Activated CD4-positive, alpha-beta T cell treated with anti-CD3 and anti-CD28 coated beads, Interleukin-2, amount 10 ng/mL, durations not matched to agents 24 days and 14 days (primary cell): ENCODE measurements around the gene FCER2. TPM values are rescaled to one million over a fixed set of nuclear protein-coding genes. Genes with fewer than 3 reads are reported as not detected.
"Not testable (repeated sequence)": the region's sequence is repeated elsewhere in the genome, so short reads cannot be mapped to it uniquely, and the experiment has no call there.

Experiments
- DNase-seq: peaks from one replicate; pipeline ENCODE4 v3.0.0; 2022
- H3K27ac Mint-ChIP-seq: one replicate; pipeline ENCODE4 v1.8.0; 2022; ENCODE audit warnings: mild to moderate bottlenecking, mixed read lengths
- H3K27me3 Mint-ChIP-seq: one replicate; pipeline ENCODE4 v1.8.0; 2022; ENCODE audit warnings: mixed read lengths
- H3K36me3 Mint-ChIP-seq: one replicate; pipeline ENCODE4 v1.8.0; 2022; ENCODE audit warnings: low read depth, mild to moderate bottlenecking, mixed read lengths
- H3K4me1 Mint-ChIP-seq: one replicate; pipeline ENCODE4 v1.8.0; 2021; ENCODE audit warnings: mixed read lengths
- H3K4me3 Mint-ChIP-seq: one replicate; pipeline ENCODE4 v1.8.0; 2022; ENCODE audit warnings: mild to moderate bottlenecking, moderate library complexity, mixed read lengths
- H3K9me3 Mint-ChIP-seq: one replicate; pipeline ENCODE4 v1.8.0; 2021; ENCODE audit warnings: mixed read lengths
- intact Hi-C: fragments of 100-400 bp; cut with micrococcal nuclease; formaldehyde crosslinking; loops from one replicate; pipeline ENCODE4 v1.15.1; 2023
- total RNA-seq: library from RNA; stranded (reverse); gene quantifications from 2 replicates; pipeline ENCODE4 v1.2.3, GENCODE V29; 2022

FCER2 gene
- total RNA-seq, 1 donor from 2014 or later: not detected

- Mint-ChIP-seq H3K9me3 (no peaks in the 10 kb centered on the region), H3K4me3 (no peak overlapping the region), H3K36me3 (peaks cover 18% of the 10 kb centered on the region), H3K27ac (no peak overlapping the region), H3K27me3 (peaks cover 2% of the 10 kb centered on the region), H3K4me1 (peaks cover 10% of the 10 kb centered on the region)
- no peak for DNase-seq
- intact Hi-C loops: no loop called here
Observed at GRCh38 chr19:7648265-7649014, 53.5 kb downstream of the FCER2 start.

- no peak overlapping the region for H3K27ac Mint-ChIP-seq
- intact Hi-C loops: no loop called here
- peaks cover 2% of the 10 kb centered on the region for H3K27me3 Mint-ChIP-seq
- peaks cover 3% of the 10 kb centered on the region for H3K4me1 Mint-ChIP-seq
- no peak overlapping the region for H3K4me3 Mint-ChIP-seq
- no peak for DNase-seq
- no peaks in the 10 kb centered on the region for H3K9me3 Mint-ChIP-seq
- peaks cover 29% of the 10 kb centered on the region for H3K36me3 Mint-ChIP-seq
Observed at GRCh38 chr19:7647156-7647555, 54.8 kb downstream of the FCER2 start.

GRCh38 chr19:7646426-7646700 is 55.6 kb downstream of the FCER2 start:
- H3K4me1 Mint-ChIP-seq: no peaks in the 10 kb centered on the region
- peaks cover 29% of the 10 kb centered on the region for H3K36me3 Mint-ChIP-seq
- H3K27me3 Mint-ChIP-seq: peaks cover 2% of the 10 kb centered on the region
- H3K4me3 Mint-ChIP-seq: no peak overlapping the region
- intact Hi-C loops: no loop called here
- H3K27ac Mint-ChIP-seq: no peak overlapping the region
- no peaks in the 10 kb centered on the region for H3K9me3 Mint-ChIP-seq
- DNase-seq: no peak

GRCh38 chr19:7645656-7646425 is 56.1 kb downstream of the FCER2 start:
- no peaks in the 10 kb centered on the region for H3K9me3 Mint-ChIP-seq
- no peaks in the 10 kb centered on the region for H3K4me1 Mint-ChIP-seq
- intact Hi-C loops: no loop called here
- peaks cover 2% of the 10 kb centered on the region for H3K27me3 Mint-ChIP-seq
- no peak for DNase-seq
- H3K36me3 Mint-ChIP-seq: peaks cover 29% of the 10 kb centered on the region
- no peak overlapping the region for H3K27ac Mint-ChIP-seq
- H3K4me3 Mint-ChIP-seq: no peak overlapping the region

GRCh38 chr19:7645163-7645562 is 56.8 kb downstream of the FCER2 start:
- DNase-seq: no peak

GRCh38 chr19:7644550-7644877 is 57.4 kb downstream of the FCER2 start:
- no peaks in the 10 kb centered on the region for H3K27me3 Mint-ChIP-seq
- intact Hi-C loops: no loop called here
- H3K36me3 Mint-ChIP-seq: peaks cover 39% of the 10 kb centered on the region
- no peak overlapping the region for H3K4me3 Mint-ChIP-seq
- peaks cover 9% of the 10 kb centered on the region for H3K4me1 Mint-ChIP-seq
- H3K9me3 Mint-ChIP-seq: no peaks in the 10 kb centered on the region
- no peak overlapping the region for H3K27ac Mint-ChIP-seq
- no peak for DNase-seq

More at GRCh38 chr19:7645163-7645562, 56.8 kb downstream of the FCER2 start:
- Mint-ChIP-seq H3K27me3 (peaks cover 2% of the 10 kb centered on the region), H3K27ac (no peak overlapping the region), H3K9me3 (no peaks in the 10 kb centered on the region), H3K4me3 (no peak overlapping the region), H3K4me1 (peaks cover 3% of the 10 kb centered on the region), H3K36me3 (peaks cover 32% of the 10 kb centered on the region)
- intact Hi-C loops: no loop called here

GRCh38 chr19:7643629-7644549 is 58.0 kb downstream of the FCER2 start:
- Mint-ChIP-seq H3K4me1 (peaks cover 11% of the 10 kb centered on the region), H3K36me3 (peaks cover 44% of the 10 kb centered on the region)
- H3K9me3 Mint-ChIP-seq, H3K27ac Mint-ChIP-seq, H3K27me3 Mint-ChIP-seq, intact Hi-C loops, H3K4me3 Mint-ChIP-seq: not testable (repeated sequence)
- DNase-seq: peak; percentile 74

GRCh38 chr19:7643031-7643415 is 58.9 kb downstream of the FCER2 start:
- DNase-seq: no peak
- Mint-ChIP-seq H3K36me3 (peaks cover 44% of the 10 kb centered on the region), H3K27me3 (no peaks in the 10 kb centered on the region), H3K9me3 (no peaks in the 10 kb centered on the region), H3K4me3 (no peak overlapping the region), H3K4me1 (peaks cover 13% of the 10 kb centered on the region), H3K27ac (no peak overlapping the region)
- intact Hi-C loops: no loop called here

GRCh38 chr19:7642295-7643030 is 59.5 kb downstream of the FCER2 start:
- Mint-ChIP-seq H3K4me3 (no peak overlapping the region), H3K36me3 (peaks cover 40% of the 10 kb centered on the region), H3K27me3 (no peaks in the 10 kb centered on the region), H3K9me3 (no peaks in the 10 kb centered on the region), H3K27ac (no peak overlapping the region), H3K4me1 (peaks cover 15% of the 10 kb centered on the region)
- intact Hi-C loops: no loop called here
- DNase-seq: no peak

- Mint-ChIP-seq H3K4me1 (peaks cover 15% of the 10 kb centered on the region), H3K9me3 (no peaks in the 10 kb centered on the region), H3K27ac (no peak overlapping the region), H3K36me3 (peaks cover 40% of the 10 kb centered on the region), H3K4me3 (no peak overlapping the region), H3K27me3 (no peaks in the 10 kb centered on the region)
- DNase-seq: no peak
- intact Hi-C loops: no loop called here
Observed at GRCh38 chr19:7641290-7642276, 60.3 kb downstream of the FCER2 start.

- Mint-ChIP-seq H3K27me3 (no peaks in the 10 kb centered on the region), H3K36me3 (peaks cover 36% of the 10 kb centered on the region), H3K27ac (no peak overlapping the region), H3K4me1 (peaks cover 18% of the 10 kb centered on the region), H3K4me3 (no peak overlapping the region), H3K9me3 (no peaks in the 10 kb centered on the region)
- intact Hi-C loops: no loop called here
- no peak for DNase-seq
Observed at GRCh38 chr19:7640803-7641202, 61.1 kb downstream of the FCER2 start.

- Mint-ChIP-seq H3K27me3 (no peaks in the 10 kb centered on the region), H3K36me3 (peaks cover 31% of the 10 kb centered on the region), H3K9me3 (no peaks in the 10 kb centered on the region), H3K4me3 (no peak overlapping the region), H3K4me1 (peaks cover 23% of the 10 kb centered on the region), H3K27ac (no peak overlapping the region)
- DNase-seq: no peak
- intact Hi-C loops: no loop called here
Observed at GRCh38 chr19:7639863-7640348, 62.0 kb downstream of the FCER2 start.
